Measurements from ENCODE around the gene STK39.

The STK39 gene

DNA sequence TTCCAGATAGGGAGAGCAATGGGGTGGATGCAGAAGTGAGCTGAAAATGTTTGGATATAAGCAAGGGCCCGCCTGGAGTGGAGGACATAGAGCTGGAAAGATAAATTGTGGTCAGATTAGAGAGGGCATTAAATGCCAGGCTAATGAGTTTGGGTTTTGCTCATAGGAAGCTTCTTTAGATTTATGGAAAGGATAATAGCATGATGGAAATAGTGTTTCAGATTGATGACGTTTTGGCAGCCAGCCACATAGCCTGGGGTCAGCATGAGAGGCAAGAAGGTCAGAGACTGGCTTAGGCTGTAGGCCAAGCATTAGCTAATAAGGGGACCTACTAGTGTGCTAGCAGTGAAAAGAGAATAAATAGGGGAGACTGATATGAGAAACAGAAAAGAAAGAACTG, 321.6 kb downstream of the STK39 start:
- DNase-seq (ENCODE audit: low spot score) = no peak

DNA sequence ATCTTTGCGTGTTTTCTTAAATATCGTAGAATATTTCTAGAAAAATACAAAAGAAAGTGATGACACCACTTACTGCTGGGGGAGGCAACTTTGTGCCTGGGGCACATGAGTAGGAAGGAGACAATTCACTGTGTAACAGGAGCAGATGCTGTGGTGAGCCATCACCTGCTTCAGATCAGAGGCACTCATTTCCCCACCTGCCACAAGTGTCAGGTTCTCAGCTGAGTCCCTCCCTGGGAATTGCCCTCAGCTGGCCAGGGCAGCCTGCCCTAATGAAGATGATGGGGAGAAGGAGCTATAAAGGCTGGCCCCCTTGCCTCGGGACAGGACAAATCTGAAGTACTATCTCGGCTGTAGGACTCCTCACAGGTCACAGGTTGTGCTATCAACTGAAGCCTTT, 322.8 kb downstream of the STK39 start:
- DNase-seq (ENCODE audit: low spot score) = no peak

DNA sequence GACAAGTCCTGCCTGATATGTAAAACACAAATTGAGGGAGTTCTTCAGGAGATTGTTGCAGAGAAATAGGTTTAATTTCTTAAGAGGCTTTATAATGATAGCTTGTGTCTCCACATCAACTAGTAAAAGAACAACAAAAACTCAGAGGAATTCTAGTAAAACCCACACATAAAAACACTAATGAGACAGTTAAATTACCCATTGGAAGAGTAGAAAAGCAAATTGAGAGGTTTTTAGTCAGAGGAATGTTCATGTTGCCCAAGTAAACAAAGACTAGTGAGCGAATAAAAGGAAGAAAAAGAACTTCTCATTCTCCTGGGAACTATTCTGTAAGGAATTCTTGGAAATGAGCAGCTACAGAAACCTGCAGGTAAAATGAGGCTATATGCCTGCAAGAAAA, 330.6 kb downstream of the STK39 start:
- no peak for DNase-seq (ENCODE audit: low spot score)

DNA sequence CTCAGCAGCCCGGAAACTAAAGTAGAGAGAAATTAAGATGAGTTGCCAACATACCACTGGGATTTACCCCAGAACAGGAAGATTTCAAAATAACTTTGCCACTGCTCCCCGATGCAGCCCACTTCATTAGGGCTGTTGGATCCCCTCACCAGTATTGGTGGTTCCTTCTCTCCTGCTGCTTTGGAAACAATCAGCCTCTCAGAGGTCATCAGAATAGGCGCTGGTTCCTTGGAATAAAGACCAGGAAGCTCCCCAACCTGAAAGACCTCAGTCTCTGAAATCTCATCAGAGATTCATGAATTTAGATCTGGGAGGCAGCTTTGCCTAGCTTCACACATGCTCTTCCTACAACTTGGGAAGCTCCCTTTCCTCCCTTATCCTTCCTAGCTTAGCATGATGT, 332.4 kb downstream of the STK39 start:
- no peak for DNase-seq (ENCODE audit: low spot score)

DNA sequence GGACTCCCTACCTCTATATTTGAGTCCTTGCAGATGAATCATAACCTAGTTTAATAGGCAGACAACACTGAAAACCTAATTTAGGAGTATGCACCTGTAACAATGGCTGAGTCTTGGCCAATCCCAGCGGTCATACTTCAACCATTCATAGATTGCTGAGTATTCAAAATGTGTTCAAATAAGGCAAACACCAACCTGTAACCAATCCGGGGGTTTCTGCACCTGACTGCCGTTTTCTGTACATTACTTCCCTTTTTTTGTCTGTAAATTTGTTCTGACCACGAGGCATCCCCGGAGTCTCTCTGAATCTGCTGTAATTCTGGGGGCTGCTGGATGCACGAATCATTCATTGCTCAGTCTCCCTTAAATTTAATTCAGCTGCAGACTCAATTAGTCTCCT, 338.6 kb downstream of the STK39 start:
- DNase-seq (ENCODE audit: low spot score) = no peak

DNA sequence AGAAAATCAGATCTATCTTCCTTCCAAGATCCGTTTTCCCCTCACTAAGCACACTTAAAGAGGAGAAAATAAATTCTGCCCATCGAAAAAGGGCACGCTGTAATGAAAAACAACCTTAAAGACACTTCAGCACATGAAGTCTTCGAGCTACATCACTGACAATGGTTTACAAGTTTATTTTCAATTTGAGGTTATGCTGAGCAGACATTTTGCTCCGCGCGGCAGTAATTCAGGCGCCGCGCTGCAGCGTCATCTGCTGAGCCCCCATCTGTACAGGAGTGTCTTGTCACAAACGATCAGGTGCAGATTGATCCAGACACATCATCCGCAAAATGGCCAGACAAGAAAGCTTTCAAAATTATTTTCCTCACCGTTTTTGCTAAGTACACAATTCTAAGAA, 341.7 kb downstream of the STK39 start:
- DNase-seq (ENCODE audit: low spot score) = no peak

All from AG20443 (cell line).